NCI-H1417 treated with DMSO at 0.1 percent for 48 hours (cell line): ENCODE measurements around the gene PLAAT5.
"Not testable (repeated sequence)": the region's sequence is repeated elsewhere in the genome, so short reads cannot be mapped to it uniquely, and the experiment has no call there.

Experiments used
- DNase-seq: peaks from one replicate; lab custom pipeline; 2025; lab: John Stamatoyannopoulos, UW

The PLAAT5 gene

GRCh38 chr11:63480039-63480438 is 10.9 kb downstream of the PLAAT5 start:
- no peak for DNase-seq

- DNase-seq = peak; percentile 30
Measured at GRCh38 chr11:63478896-63479295, 12.1 kb downstream of the PLAAT5 start.

GRCh38 chr11:63476618-63477017 is 14.3 kb downstream of the PLAAT5 start:
- no peak for DNase-seq

- no peak for DNase-seq
Measured at GRCh38 chr11:63472372-63472771, 18.6 kb downstream of the PLAAT5 start.

- DNase-seq = no peak
Measured at GRCh38 chr11:63470311-63470710, 20.7 kb downstream of the PLAAT5 start.

- no peak for DNase-seq
Measured at GRCh38 chr11:63462137-63462536, 28.8 kb downstream of the PLAAT5 start.

GRCh38 chr11:63459586-63459985 is 31.4 kb downstream of the PLAAT5 start:
- no peak for DNase-seq

GRCh38 chr11:63448646-63449045 is 42.3 kb downstream of the PLAAT5 start:
- no peak for DNase-seq

- no peak for DNase-seq
Measured at GRCh38 chr11:63445720-63446119, 45.2 kb downstream of the PLAAT5 start.

- DNase-seq = no peak
Measured at GRCh38 chr11:63445118-63445517, 45.8 kb downstream of the PLAAT5 start.

- no peak for DNase-seq
Measured at GRCh38 chr11:63444160-63444559, 46.8 kb downstream of the PLAAT5 start.

- DNase-seq = no peak
Measured at GRCh38 chr11:63443714-63444113, 47.3 kb downstream of the PLAAT5 start.

- DNase-seq = not testable (repeated sequence)
Measured at GRCh38 chr11:63435831-63436230, 55.1 kb downstream of the PLAAT5 start.

GRCh38 chr11:63435351-63435750 is 55.6 kb downstream of the PLAAT5 start:
- DNase-seq = not testable (repeated sequence)

GRCh38 chr11:63430731-63431130 is 60.2 kb downstream of the PLAAT5 start:
- DNase-seq = not testable (repeated sequence)

- DNase-seq = no peak
Measured at GRCh38 chr11:63427971-63428508, 62.9 kb downstream of the PLAAT5 start.

GRCh38 chr11:63417174-63417852 is 73.7 kb downstream of the PLAAT5 start:
- DNase-seq = no peak
